Measurements from ENCODE around the gene CFTR. TPM values are rescaled to one million over a fixed set of nuclear protein-coding genes. Genes with fewer than 3 reads are reported as not detected.

CFTR gene
- total RNA-seq, 1 donor from 2014 or later, result 35.3 TPM

- ATAC-seq (no peak), DNase-seq (no peak)
- intact Hi-C loops (cut with DNase I), result no loop called here
- TF ChIP-seq CTCF (IDR thresholded peaks at IDR 0.05), result no peak
- Histone ChIP-seq H3K27ac (no peak overlapping the region), H3K27me3 (ENCODE audit: low read depth) (no peaks in the 10 kb centered on the region), H3K4me3 (no peak overlapping the region), H3K9me3 (no peaks in the 10 kb centered on the region), H3K36me3 (no peaks in the 10 kb centered on the region), H3K4me1 (no peaks in the 10 kb centered on the region)
Measured at GRCh38 chr7:117552660-117553059, 72.8 kb downstream of the CFTR start.

GRCh38 chr7:117555260-117555659 is 75.4 kb downstream of the CFTR start:
- H3K27ac ChIP-seq, result no peak overlapping the region
- H3K4me1 ChIP-seq, result no peaks in the 10 kb centered on the region
- H3K36me3 ChIP-seq, result no peaks in the 10 kb centered on the region
- intact Hi-C loops (cut with DNase I), result no loop called here
- TF ChIP-seq CTCF (IDR thresholded peaks at IDR 0.05), result no peak
- no peak overlapping the region for H3K4me3 ChIP-seq
- H3K27me3 ChIP-seq (ENCODE audit: low read depth), result no peaks in the 10 kb centered on the region
- ATAC-seq (no peak), DNase-seq (no peak)
- no peaks in the 10 kb centered on the region for H3K9me3 ChIP-seq

GRCh38 chr7:117559391-117559790 is 79.6 kb downstream of the CFTR start:
- H3K9me3 ChIP-seq, result no peaks in the 10 kb centered on the region
- intact Hi-C loops (cut with DNase I), result no loop called here
- H3K27ac ChIP-seq, result no peak overlapping the region
- no peak for TF ChIP-seq CTCF (IDR thresholded peaks at IDR 0.05)
- H3K4me1 ChIP-seq, result no peaks in the 10 kb centered on the region
- H3K27me3 ChIP-seq (ENCODE audit: low read depth), result no peaks in the 10 kb centered on the region
- H3K4me3 ChIP-seq, result no peak overlapping the region
- H3K36me3 ChIP-seq, result no peaks in the 10 kb centered on the region
- DNase-seq, result no peak
- ATAC-seq, result no peak

- no peak for TF ChIP-seq CTCF (IDR thresholded peaks at IDR 0.05)
- Histone ChIP-seq H3K4me1 (no peaks in the 10 kb centered on the region), H3K27me3 (ENCODE audit: low read depth) (no peaks in the 10 kb centered on the region), H3K4me3 (no peak overlapping the region), H3K36me3 (no peaks in the 10 kb centered on the region), H3K9me3 (no peaks in the 10 kb centered on the region), H3K27ac (no peak overlapping the region)
- intact Hi-C loops (cut with DNase I), result no loop called here
- no peak for ATAC-seq
- DNase-seq, result no peak
Measured at GRCh38 chr7:117560030-117560429, 80.2 kb downstream of the CFTR start.

GRCh38 chr7:117562759-117563158 is 82.9 kb downstream of the CFTR start:
- no peaks in the 10 kb centered on the region for H3K4me1 ChIP-seq
- no peak overlapping the region for H3K4me3 ChIP-seq
- intact Hi-C loops (cut with DNase I), result no loop called here
- DNase-seq (no peak), ATAC-seq (no peak)
- no peak overlapping the region for H3K27ac ChIP-seq
- no peaks in the 10 kb centered on the region for H3K36me3 ChIP-seq
- H3K27me3 ChIP-seq (ENCODE audit: low read depth), result no peaks in the 10 kb centered on the region
- no peak for TF ChIP-seq CTCF (IDR thresholded peaks at IDR 0.05)
- no peaks in the 10 kb centered on the region for H3K9me3 ChIP-seq

GRCh38 chr7:117564080-117564479 is 84.3 kb downstream of the CFTR start:
- Histone ChIP-seq H3K4me1 (no peaks in the 10 kb centered on the region), H3K27ac (no peak overlapping the region), H3K36me3 (no peaks in the 10 kb centered on the region), H3K9me3 (no peaks in the 10 kb centered on the region), H3K4me3 (no peak overlapping the region), H3K27me3 (ENCODE audit: low read depth) (no peaks in the 10 kb centered on the region)
- intact Hi-C loops (cut with DNase I), result no loop called here
- DNase-seq, result no peak
- TF ChIP-seq CTCF (IDR thresholded peaks at IDR 0.05), result no peak
- ATAC-seq, result peak in 1 of 2 donors; percentile 15

All from lower lobe of right lung (tissue), 2 donors.